A673 (cell line): ENCODE measurements around the gene SLC25A38. TPM values are rescaled to one million over a fixed set of nuclear protein-coding genes. Genes with fewer than 3 reads are reported as not detected.

ENCODE experiments used
- BruUV-seq: library from RNA; stranded (reverse); fragments of 400-500 nt; replicated peaks from 2 replicates; lab custom pipeline; 2021; lab: Mats Ljungman, UMichigan
- CTCF ChIA-PET: fragments of 300-600 bp; sonication (Branson Sonifier 250); formaldehyde crosslinking; loops from one replicate; lab custom pipeline; 2022; ENCODE audit warnings: antibody characterized with exemption; lab: Charles Lee
- POLR2A ChIA-PET: fragments of 300-600 bp; sonication (Branson Sonifier 250); formaldehyde crosslinking; loops from one replicate; lab custom pipeline; 2022; ENCODE audit warnings: antibody characterized with exemption; ENCODE audit not compliant: low non-redundant PET; lab: Charles Lee
- DNase-seq: peaks from one replicate; pipeline ENCODE4 v3.0.0-alpha.2; 2015; ENCODE audit warnings: low spot score
- H3K27ac ChIP-seq: fragments of 200-600 bp; sonication (generic); 2 replicates; pipeline ENCODE4 v1.5.1; 2016; ENCODE audit warnings: mixed run types, low read depth, mild to moderate bottlenecking, mixed read lengths, antibody characterized with exemption, low read length; ENCODE audit not compliant: poor library complexity, severe bottlenecking
- H3K27me3 ChIP-seq: fragments of 200-600 bp; sonication (generic); replicated peaks from 2 replicates; pipeline ENCODE4 v1.6.1; 2017; ENCODE audit warnings: mixed run types, low read depth, mild to moderate bottlenecking, mixed read lengths, antibody characterized with exemption, low read length; ENCODE audit not compliant: insufficient read depth, poor library complexity
- H3K36me3 ChIP-seq: fragments of 200-600 bp; sonication (generic); 2 replicates; pipeline ENCODE4 v1.6.1; 2016; ENCODE audit warnings: mixed run types, mild to moderate bottlenecking, mixed read lengths, antibody characterized with exemption, low read length; ENCODE audit not compliant: insufficient read depth, poor library complexity, severe bottlenecking
- H3K4me1 ChIP-seq: fragments of 200-600 bp; sonication (generic); 2 replicates; pipeline ENCODE4 v1.6.1; 2017; ENCODE audit warnings: mixed run types, mild to moderate bottlenecking, mixed read lengths, antibody characterized with exemption, low read length; ENCODE audit not compliant: insufficient read depth, poor library complexity, severe bottlenecking
- H3K4me3 ChIP-seq: fragments of 200-600 bp; sonication (generic); 2 replicates; pipeline ENCODE4 v1.5.1; 2016; ENCODE audit warnings: low read depth, mixed run types, mild to moderate bottlenecking, mixed read lengths, low read length; ENCODE audit not compliant: poor library complexity, severe bottlenecking
- H3K9me3 ChIP-seq: fragments of 200-600 bp; sonication (generic); 2 replicates; pipeline ENCODE4 v1.6.1; 2016; ENCODE audit warnings: mixed run types, low read depth, mild to moderate bottlenecking, mixed read lengths, antibody characterized with exemption, low read length; ENCODE audit not compliant: poor library complexity, severe bottlenecking
- EZH2 ChIP-seq: fragments of 200-600 bp; sonication (generic); IDR thresholded peaks from 2 replicates; pipeline ENCODE4 v1.6.1; 2017; ENCODE audit warnings: borderline replicate concordance, low read depth, mild to moderate bottlenecking, mixed read lengths, antibody characterized with exemption, low read length; ENCODE audit not compliant: poor library complexity, severe bottlenecking
- intact Hi-C: fragments of 100-400 bp; cut with micrococcal nuclease; formaldehyde crosslinking; loops from one replicate; pipeline ENCODE4 v1.10.0; 2022; ENCODE audit not compliant: unreplicated experiment
- total RNA-seq: library from RNA; stranded (reverse); gene quantifications from 2 replicates; pipeline ENCODE4 v1.2.3, GENCODE V29; 2021
- TF ChIP-seq, protein P1 (sequence below): fragments of 300-800, 200-600 bp; sonication (generic); conservative IDR thresholded peaks from 2 replicates; pipeline ENCODE4 v1.5.1; 2017; ENCODE audit warnings: low read depth, mild to moderate bottlenecking, antibody characterized with exemption, low read length, moderate library complexity, mixed read lengths

SLC25A38 gene
- total RNA-seq, 1 experiment from 2014 or later = 13.7 TPM

DNA sequence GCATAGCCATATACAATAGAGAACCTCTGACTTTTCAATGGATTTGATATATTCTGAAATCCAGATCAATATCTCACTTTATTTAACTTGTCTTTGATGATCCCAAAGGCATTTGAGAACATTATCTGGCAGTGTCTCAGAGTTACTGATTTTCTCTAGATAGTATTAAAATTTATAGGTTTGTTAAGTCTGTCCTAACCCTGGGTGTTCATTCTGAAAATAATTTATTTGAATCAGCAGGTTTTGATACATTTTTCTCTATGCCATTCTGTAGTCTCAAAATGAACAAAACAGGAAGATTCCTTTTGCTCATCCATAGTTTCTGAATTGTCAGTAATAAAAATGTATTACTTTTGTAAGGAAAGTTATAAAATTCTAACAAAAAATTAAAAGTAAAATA, 39.4 kb upstream of the SLC25A38 start:
- no TSS peak for BruUV-seq
- intact Hi-C loops = no loop called here
- no peaks in the 10 kb centered on the region for H3K36me3 ChIP-seq
- CTCF ChIA-PET = no interaction called here
- TF ChIP-seq EZH2 = no peak
- TF ChIP-seq, protein P1, sequence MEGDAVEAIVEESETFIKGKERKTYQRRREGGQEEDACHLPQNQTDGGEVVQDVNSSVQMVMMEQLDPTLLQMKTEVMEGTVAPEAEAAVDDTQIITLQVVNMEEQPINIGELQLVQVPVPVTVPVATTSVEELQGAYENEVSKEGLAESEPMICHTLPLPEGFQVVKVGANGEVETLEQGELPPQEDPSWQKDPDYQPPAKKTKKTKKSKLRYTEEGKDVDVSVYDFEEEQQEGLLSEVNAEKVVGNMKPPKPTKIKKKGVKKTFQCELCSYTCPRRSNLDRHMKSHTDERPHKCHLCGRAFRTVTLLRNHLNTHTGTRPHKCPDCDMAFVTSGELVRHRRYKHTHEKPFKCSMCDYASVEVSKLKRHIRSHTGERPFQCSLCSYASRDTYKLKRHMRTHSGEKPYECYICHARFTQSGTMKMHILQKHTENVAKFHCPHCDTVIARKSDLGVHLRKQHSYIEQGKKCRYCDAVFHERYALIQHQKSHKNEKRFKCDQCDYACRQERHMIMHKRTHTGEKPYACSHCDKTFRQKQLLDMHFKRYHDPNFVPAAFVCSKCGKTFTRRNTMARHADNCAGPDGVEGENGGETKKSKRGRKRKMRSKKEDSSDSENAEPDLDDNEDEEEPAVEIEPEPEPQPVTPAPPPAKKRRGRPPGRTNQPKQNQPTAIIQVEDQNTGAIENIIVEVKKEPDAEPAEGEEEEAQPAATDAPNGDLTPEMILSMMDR = no peak
- no peaks in the 10 kb centered on the region for H3K27me3 ChIP-seq
- POLR2A ChIA-PET = no interaction called here
- no peak overlapping the region for H3K4me3 ChIP-seq
- H3K4me1 ChIP-seq = no peaks in the 10 kb centered on the region
- DNase-seq = no peak
- H3K27ac ChIP-seq = no peak overlapping the region
- no peaks in the 10 kb centered on the region for H3K9me3 ChIP-seq

DNA sequence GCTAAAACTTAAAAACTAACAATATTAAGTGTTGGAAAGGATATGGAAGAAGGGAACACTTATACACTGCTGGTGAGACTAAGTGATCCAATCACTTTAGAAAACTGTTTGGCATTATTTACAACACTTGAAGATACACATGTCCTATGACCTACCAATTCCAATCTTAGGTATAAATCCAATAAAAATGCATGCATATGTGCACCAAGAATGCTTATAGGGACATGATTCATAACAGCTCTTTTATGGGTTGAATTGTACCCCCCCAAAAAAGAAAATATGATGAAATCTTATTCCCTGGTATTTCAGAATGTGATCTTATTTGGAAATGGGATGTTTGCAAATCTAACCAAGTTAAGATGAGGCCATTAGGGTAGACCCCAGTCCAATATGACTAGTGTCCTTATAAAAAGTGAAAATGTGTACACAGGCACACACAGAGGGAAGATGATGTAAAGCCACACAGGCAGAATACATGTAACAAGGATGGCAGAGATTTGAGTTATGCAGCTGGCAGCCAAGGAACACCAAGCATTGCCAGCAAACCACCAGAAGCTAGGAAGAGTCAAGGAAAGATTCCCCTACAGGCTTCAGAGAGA, 38.3 kb upstream of the SLC25A38 start:
- TF ChIP-seq, protein P1 = no peak
- TF ChIP-seq EZH2 = no peak
- DNase-seq = no peak
- ChIA-PET POLR2A (no interaction called here), CTCF (no interaction called here)
- intact Hi-C loops = no loop called here
- Histone ChIP-seq H3K9me3 (no peaks in the 10 kb centered on the region), H3K36me3 (no peaks in the 10 kb centered on the region), H3K4me3 (no peak overlapping the region), H3K27ac (no peak overlapping the region), H3K4me1 (no peaks in the 10 kb centered on the region), H3K27me3 (no peaks in the 10 kb centered on the region)
- no TSS peak for BruUV-seq

DNA sequence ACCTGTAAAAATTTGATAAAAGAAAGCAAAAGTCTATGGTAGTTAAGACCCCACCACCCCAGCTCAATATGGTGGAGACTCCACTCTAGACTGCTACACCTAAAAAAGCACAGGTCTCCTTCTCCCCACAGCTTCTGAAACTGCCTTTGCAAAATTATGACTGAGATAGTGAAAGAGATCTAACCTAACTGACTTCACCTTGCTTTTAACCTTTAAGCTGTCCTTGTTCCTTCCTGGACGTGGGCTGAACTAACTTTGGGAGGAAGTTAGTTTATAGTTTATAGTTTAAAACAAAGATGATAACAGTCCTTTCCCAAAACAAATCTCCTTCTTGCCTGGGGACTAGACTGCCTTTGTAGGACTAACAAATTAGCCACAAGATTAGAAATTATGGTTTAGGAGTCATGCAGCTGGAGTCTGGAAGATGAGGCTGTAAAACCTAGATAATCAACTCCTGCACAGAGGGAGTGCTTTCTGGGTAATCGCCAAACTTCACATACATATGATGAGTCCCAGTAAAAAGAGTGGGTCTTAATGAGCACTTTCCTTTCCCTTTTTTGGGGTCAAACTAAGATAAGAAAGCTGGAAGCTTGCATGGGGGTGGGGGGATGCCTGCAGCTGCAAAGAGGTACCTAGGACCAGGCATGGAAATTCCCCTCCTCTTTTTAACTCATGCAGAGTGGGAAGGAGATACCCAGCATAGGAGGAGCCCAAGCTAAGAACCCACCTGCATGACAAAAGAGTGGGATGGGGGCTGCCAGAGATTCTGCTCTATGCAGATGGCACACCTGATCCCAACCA, 36.2 kb upstream of the SLC25A38 start:
- H3K4me3 ChIP-seq = no peak overlapping the region
- POLR2A ChIA-PET = no interaction called here
- TF ChIP-seq EZH2 = no peak
- TF ChIP-seq, protein P1 = no peak
- CTCF ChIA-PET = no interaction called here
- H3K4me1 ChIP-seq = no peaks in the 10 kb centered on the region
- no TSS peak for BruUV-seq
- H3K27me3 ChIP-seq = no peaks in the 10 kb centered on the region
- intact Hi-C loops = no loop called here
- no peaks in the 10 kb centered on the region for H3K9me3 ChIP-seq
- no peaks in the 10 kb centered on the region for H3K36me3 ChIP-seq
- no peak for DNase-seq
- no peak overlapping the region for H3K27ac ChIP-seq
